HepG2 (cell line): Measurements from ENCODE around the gene RNF208. TPM values are rescaled to one million over a fixed set of nuclear protein-coding genes. Genes with fewer than 3 reads are reported as not detected.

ENCODE experiments used
- CEBPG ChIP-seq: IDR thresholded peaks from 2 replicates; pipeline ENCODE4 v1.6.1; 2016
- DNMT3B ChIP-seq: conservative IDR thresholded peaks from 2 replicates; pipeline ENCODE4 v1.6.1; 2016; ENCODE audit warnings: missing biosample characterization, control low read depth
- KDM5A ChIP-seq: fragments of 200-600 bp; sonication (generic); IDR thresholded peaks from 2 replicates; pipeline ENCODE4 v1.7.0; 2018; ENCODE audit warnings: antibody characterized with exemption, mild to moderate bottlenecking, low read length, borderline replicate concordance
- POLR2AphosphoS5 ChIP-seq: IDR thresholded peaks from 2 replicates; pipeline ENCODE4 v1.6.1; 2012; ENCODE audit warnings: low read depth, low read length
- RARA ChIP-seq: IDR thresholded peaks from 2 replicates; pipeline ENCODE4 v1.6.1; 2016; ENCODE audit warnings: missing genetic modification reagents, missing compliant biosample characterization
- SIN3A ChIP-seq: IDR thresholded peaks from 2 replicates; pipeline ENCODE4 v1.6.1; 2011; ENCODE audit warnings: low read depth, mild to moderate bottlenecking, control low read depth, low read length, borderline replicate concordance
- ZBTB38 ChIP-seq: sonication (generic); formaldehyde crosslinking; IDR thresholded peaks from 2 replicates; pipeline ENCODE4 v1.5.1; 2020; ENCODE audit warnings: mild to moderate bottlenecking, missing genetic modification reagents
- ZFP41 ChIP-seq: sonication (generic); formaldehyde crosslinking; IDR thresholded peaks from 2 replicates; pipeline ENCODE4 v1.4.0; 2020; ENCODE audit warnings: mild to moderate bottlenecking, missing genetic modification reagents, borderline replicate concordance
- ZNF124 ChIP-seq: sonication (generic); formaldehyde crosslinking; IDR thresholded peaks from 2 replicates; pipeline ENCODE4 v1.4.0; 2020; ENCODE audit warnings: missing genetic modification reagents
- ZNF138 ChIP-seq: sonication (generic); formaldehyde crosslinking; IDR thresholded peaks from 2 replicates; pipeline ENCODE4 v1.5.0; 2020; ENCODE audit warnings: mild to moderate bottlenecking, low read depth, missing genetic modification reagents
- ZNF225 ChIP-seq: sonication (generic); formaldehyde crosslinking; IDR thresholded peaks from 2 replicates; pipeline ENCODE4 v1.4.0; 2020; ENCODE audit warnings: mild to moderate bottlenecking, missing genetic modification reagents
- ZNF331 ChIP-seq: sonication (generic); formaldehyde crosslinking; IDR thresholded peaks from 2 replicates; pipeline ENCODE4 v1.4.0; 2020; ENCODE audit warnings: missing genetic modification reagents
- ZNF383 ChIP-seq: sonication (generic); formaldehyde crosslinking; IDR thresholded peaks from 2 replicates; pipeline ENCODE4 v1.4.0; 2020; ENCODE audit warnings: missing genetic modification reagents, mild to moderate bottlenecking, borderline replicate concordance
- ZNF530 ChIP-seq: sonication (generic); formaldehyde crosslinking; IDR thresholded peaks from 2 replicates; pipeline ENCODE4 v1.5.0; 2020; ENCODE audit warnings: low read depth, mild to moderate bottlenecking, missing genetic modification reagents
- ZNF615 ChIP-seq: sonication (generic); formaldehyde crosslinking; IDR thresholded peaks from 2 replicates; pipeline ENCODE4 v1.5.0; 2020; ENCODE audit warnings: mild to moderate bottlenecking, missing genetic modification reagents, borderline replicate concordance
- ZNF749 ChIP-seq: sonication (generic); formaldehyde crosslinking; IDR thresholded peaks from 2 replicates; pipeline ENCODE4 v1.8.0; 2022; ENCODE audit warnings: mild to moderate bottlenecking, missing genetic modification reagents, moderate library complexity, borderline replicate concordance
- ZNF761 ChIP-seq: sonication (generic); formaldehyde crosslinking; conservative IDR thresholded peaks from 2 replicates; pipeline ENCODE4 v1.4.0; 2020; ENCODE audit warnings: mild to moderate bottlenecking, missing genetic modification reagents
- ZZZ3 ChIP-seq: sonication (generic); formaldehyde crosslinking; IDR thresholded peaks from 2 replicates; pipeline ENCODE4 v1.4.0; 2020; ENCODE audit warnings: missing genetic modification reagents, mild to moderate bottlenecking, borderline replicate concordance
- polyA plus RNA-seq, 8 experiments: library from polyadenylated mRNA; depleted of rRNA in 3 of 8; stranded (reverse) in 7 of 8; unstranded in 1 of 8; fragments of >200 nt; fragmentation: Illumina TruSeq in 4 of 8; extraction: Trizol in 4 of 8; gene quantifications; 2 replicates each; pipeline versions ENCODE4 v1.2.1 to v1.2.3, GENCODE V29; 2011 to 2016; ENCODE audit warnings: low read depth in 4 of 8, missing spikeins in 1 of 8, mixed read lengths in 1 of 8; ENCODE audit not compliant: insufficient read depth in 1 of 8
- total RNA-seq, 5 experiments: library from RNA; depleted of rRNA; stranded (reverse); fragments of >200 nt; fragmentation: Illumina TruSeq; extraction: Trizol; gene quantifications; 2 replicates each; pipeline ENCODE4 v1.2.3, GENCODE V29; 2016; ENCODE audit warnings: low read depth in 1 of 5
- TF ChIP-seq, protein P1 (sequence below): IDR thresholded peaks from 2 replicates; pipeline ENCODE4 v1.6.1; 2016; ENCODE audit warnings: missing biosample characterization, missing genetic modification reagents, low read depth
- TF ChIP-seq, protein P2 (sequence below): sonication (generic); formaldehyde crosslinking; IDR thresholded peaks from 2 replicates; pipeline ENCODE4 v1.5.1; 2020; ENCODE audit warnings: missing genetic modification reagents, mild to moderate bottlenecking, borderline replicate concordance
- TF ChIP-seq, protein P3 (sequence below): sonication (generic); formaldehyde crosslinking; IDR thresholded peaks from 2 replicates; pipeline ENCODE4 v1.9.0; 2021; ENCODE audit warnings: missing genetic modification reagents, borderline replicate concordance
- TF ChIP-seq, protein P4 (sequence below): sonication (generic); formaldehyde crosslinking; conservative IDR thresholded peaks from 2 replicates; pipeline ENCODE4 v1.8.0; 2022; ENCODE audit warnings: mild to moderate bottlenecking, moderate library complexity, missing genetic modification reagents

Gene RNF208
- total and polyA plus RNA-seq, 2 of the 13 experiments (the other 11 are each of a cell fraction or from before 2014, with no cell fraction given): 1.6 to 2.1 TPM

DNA sequence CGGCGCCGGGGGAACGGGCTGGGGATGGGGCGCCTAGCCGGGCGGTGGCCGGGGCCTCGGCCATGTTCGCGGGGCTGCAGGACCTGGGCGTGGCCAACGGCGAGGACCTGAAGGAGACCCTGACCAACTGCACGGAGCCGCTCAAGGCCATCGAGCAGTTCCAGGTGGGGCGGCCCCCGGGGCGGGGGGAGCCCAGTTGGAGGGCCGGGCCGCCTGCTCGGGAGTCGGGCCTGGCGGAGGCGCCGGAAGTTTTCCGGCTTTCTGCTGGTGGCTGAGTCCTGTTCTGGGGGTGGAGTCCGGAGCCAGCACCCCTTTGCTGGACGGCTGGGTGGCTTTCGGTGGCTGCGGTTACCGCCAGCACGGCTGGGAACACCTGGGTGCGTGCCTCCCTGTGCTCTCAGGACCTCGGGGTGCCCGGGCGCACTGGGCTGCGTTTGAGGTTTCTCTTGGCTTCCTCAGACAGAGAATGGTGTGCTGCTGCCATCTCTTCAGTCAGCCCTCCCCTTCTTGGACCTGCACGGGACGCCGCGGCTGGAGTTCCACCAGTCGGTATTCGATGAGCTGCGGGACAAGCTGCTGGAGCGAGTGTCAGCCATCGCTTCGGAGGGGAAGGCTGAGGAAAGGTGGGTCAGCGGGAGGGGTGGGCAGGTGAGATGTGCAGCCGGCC, 33.5 kb upstream of the RNF208 start (continued):
- TF ChIP-seq, protein P1, sequence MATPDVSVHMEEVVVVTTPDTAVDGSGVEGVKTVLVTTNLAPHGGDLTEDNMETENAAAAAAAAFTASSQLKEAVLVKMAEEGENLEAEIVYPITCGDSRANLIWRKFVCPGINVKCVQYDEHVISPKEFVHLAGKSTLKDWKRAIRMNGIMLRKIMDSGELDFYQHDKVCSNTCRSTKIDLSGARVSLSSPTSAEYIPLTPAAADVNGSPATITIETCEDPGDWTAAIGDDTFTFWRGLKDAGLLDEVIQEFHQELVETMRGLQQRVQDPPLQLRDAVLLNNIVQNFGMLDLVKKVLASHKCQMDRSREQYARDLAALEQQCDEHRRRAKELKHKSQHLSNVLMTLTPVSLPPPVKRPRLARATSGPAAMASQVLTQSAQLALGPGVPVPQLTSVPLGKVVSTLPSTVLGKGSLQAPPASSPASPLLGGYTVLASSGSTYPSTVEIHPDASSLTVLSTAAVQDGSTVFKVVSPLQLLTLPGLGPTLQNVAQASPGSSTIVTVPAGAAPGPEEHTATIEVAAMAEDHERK (CRISPR knock-in tag): no peak
- TF ChIP-seq SIN3A: 0 out of 2 replicates have a peak, but pooled peaks have one; percentile 53
- TF ChIP-seq CEBPG (CRISPR knock-in tag): no peak
- no peak for TF ChIP-seq RARA (CRISPR knock-in tag)
- no peak for TF ChIP-seq ZZZ3 (CRISPR knock-in tag)
- no peak for TF ChIP-seq ZNF138
- no peak; the same call in 1 of the 2 replicates for TF ChIP-seq ZBTB38
- TF ChIP-seq ZNF124: no peak
- 0 out of 2 replicates have a peak, but pooled peaks have one; percentile 6 for TF ChIP-seq ZNF331 (CRISPR knock-in tag)
- TF ChIP-seq, protein P2, sequence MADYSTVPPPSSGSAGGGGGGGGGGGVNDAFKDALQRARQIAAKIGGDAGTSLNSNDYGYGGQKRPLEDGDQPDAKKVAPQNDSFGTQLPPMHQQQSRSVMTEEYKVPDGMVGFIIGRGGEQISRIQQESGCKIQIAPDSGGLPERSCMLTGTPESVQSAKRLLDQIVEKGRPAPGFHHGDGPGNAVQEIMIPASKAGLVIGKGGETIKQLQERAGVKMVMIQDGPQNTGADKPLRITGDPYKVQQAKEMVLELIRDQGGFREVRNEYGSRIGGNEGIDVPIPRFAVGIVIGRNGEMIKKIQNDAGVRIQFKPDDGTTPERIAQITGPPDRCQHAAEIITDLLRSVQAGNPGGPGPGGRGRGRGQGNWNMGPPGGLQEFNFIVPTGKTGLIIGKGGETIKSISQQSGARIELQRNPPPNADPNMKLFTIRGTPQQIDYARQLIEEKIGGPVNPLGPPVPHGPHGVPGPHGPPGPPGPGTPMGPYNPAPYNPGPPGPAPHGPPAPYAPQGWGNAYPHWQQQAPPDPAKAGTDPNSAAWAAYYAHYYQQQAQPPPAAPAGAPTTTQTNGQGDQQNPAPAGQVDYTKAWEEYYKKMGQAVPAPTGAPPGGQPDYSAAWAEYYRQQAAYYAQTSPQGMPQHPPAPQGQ (CRISPR knock-in tag): no peak
- TF ChIP-seq ZNF225 (CRISPR knock-in tag): no peak
- TF ChIP-seq, protein P3, sequence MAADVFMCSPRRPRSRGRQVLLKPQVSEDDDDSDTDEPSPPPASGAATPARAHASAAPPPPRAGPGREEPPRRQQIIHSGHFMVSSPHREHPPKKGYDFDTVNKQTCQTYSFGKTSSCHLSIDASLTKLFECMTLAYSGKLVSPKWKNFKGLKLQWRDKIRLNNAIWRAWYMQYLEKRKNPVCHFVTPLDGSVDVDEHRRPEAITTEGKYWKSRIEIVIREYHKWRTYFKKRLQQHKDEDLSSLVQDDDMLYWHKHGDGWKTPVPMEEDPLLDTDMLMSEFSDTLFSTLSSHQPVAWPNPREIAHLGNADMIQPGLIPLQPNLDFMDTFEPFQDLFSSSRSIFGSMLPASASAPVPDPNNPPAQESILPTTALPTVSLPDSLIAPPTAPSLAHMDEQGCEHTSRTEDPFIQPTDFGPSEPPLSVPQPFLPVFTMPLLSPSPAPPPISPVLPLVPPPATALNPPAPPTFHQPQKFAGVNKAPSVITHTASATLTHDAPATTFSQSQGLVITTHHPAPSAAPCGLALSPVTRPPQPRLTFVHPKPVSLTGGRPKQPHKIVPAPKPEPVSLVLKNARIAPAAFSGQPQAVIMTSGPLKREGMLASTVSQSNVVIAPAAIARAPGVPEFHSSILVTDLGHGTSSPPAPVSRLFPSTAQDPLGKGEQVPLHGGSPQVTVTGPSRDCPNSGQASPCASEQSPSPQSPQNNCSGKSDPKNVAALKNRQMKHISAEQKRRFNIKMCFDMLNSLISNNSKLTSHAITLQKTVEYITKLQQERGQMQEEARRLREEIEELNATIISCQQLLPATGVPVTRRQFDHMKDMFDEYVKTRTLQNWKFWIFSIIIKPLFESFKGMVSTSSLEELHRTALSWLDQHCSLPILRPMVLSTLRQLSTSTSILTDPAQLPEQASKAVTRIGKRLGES (CRISPR knock-in tag): no peak
- TF ChIP-seq DNMT3B: no peak
- no peak for TF ChIP-seq ZNF615 (CRISPR knock-in tag)
- TF ChIP-seq ZNF761: no peak
- TF ChIP-seq ZFP41 (CRISPR knock-in tag): no peak
- TF ChIP-seq ZNF530 (CRISPR knock-in tag): no peak
- peak; percentile 95 for TF ChIP-seq KDM5A
- TF ChIP-seq POLR2AphosphoS5: no peak
- TF ChIP-seq ZNF383: no peak
- TF ChIP-seq, protein P4, sequence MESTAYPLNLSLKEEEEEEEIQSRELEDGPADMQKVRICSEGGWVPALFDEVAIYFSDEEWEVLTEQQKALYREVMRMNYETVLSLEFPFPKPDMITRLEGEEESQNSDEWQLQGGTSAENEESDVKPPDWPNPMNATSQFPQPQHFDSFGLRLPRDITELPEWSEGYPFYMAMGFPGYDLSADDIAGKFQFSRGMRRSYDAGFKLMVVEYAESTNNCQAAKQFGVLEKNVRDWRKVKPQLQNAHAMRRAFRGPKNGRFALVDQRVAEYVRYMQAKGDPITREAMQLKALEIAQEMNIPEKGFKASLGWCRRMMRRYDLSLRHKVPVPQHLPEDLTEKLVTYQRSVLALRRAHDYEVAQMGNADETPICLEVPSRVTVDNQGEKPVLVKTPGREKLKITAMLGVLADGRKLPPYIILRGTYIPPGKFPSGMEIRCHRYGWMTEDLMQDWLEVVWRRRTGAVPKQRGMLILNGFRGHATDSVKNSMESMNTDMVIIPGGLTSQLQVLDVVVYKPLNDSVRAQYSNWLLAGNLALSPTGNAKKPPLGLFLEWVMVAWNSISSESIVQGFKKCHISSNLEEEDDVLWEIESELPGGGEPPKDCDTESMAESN (CRISPR knock-in tag): no peak
- TF ChIP-seq ZNF749: no peak
